Posterior vena cava (tissue), 2 donors: ENCODE measurements around the gene ARPC1B. TPM values are rescaled to one million over a fixed set of nuclear protein-coding genes. Genes with fewer than 3 reads are reported as not detected.
A peak's percentile ranks its signal among the peaks of the same experiment; 100 is the strongest.
"Not testable (repeated sequence)": the region's sequence is repeated elsewhere in the genome, so short reads cannot be mapped to it uniquely, and the experiment has no call there.

Experiments used
- DNase-seq: peaks from one replicate; pipeline ENCODE4 v3.0.0-alpha.2; 2020; ENCODE audit warnings: low spot score
- intact Hi-C, 2 donors: fragments of 100-400 bp; cut with DNase I; formaldehyde crosslinking; loops; one replicate each; pipeline versions ENCODE4 v1.14.1 to v1.14.2; 2022 to 2023
- total RNA-seq, 2 donors: library from RNA; stranded (reverse); fragmentation: NEBNext Ultra II Directional; extraction: Animal tissue kit (Norgen Biotek cat#: 25700); gene quantifications; one replicate each; pipeline ENCODE4 v1.2.1, GENCODE V29; 2021
- donor health status: DM: yes; HTN: yes; CAD: no.
- donor health status: DM: yes; HTN: yes; CAD: no.

Gene ARPC1B
- total RNA-seq, 2 donors from 2014 or later = 102 to 144 TPM

- DNase-seq = no peak
- intact Hi-C loops = no loop called here
Observed at GRCh38 chr7:99404235-99404976, 29.9 kb downstream of the ARPC1B start.

- no peak for DNase-seq
- intact Hi-C loops = loop anchor here in 1 of 2 donors (5.0 kb wide), 1 partner anchor 47 kb away; no protein-coding TSS in a partner anchor
Observed at GRCh38 chr7:99404977-99405320, 30.4 kb downstream of the ARPC1B start.

GRCh38 chr7:99406557-99406956, 32.0 kb downstream of the ARPC1B start:
- no peak for DNase-seq
- intact Hi-C loops = loop anchor here in 1 of 2 donors (5.0 kb wide), 1 partner anchor 46 kb away; no protein-coding TSS in a partner anchor

GRCh38 chr7:99407872-99408378, 33.4 kb downstream of the ARPC1B start:
- intact Hi-C loops = loop anchor here in 1 of 2 donors (5.0 kb wide), 1 partner anchor 44 kb away; no protein-coding TSS in a partner anchor
- DNase-seq = peak; percentile 95

GRCh38 chr7:99408379-99409191, 34.1 kb downstream of the ARPC1B start, which contains the start of the genes BUD31 and PDAP1:
Gene BUD31 (plus strand): TSS chr7:99408969. CDS start chr7:99411093, 2,124 bp downstream.
Gene PDAP1 (minus strand): TSS chr7:99408597. CDS start chr7:99408548, 49 bp downstream.
- intact Hi-C loops = loop anchor here in 1 of 2 donors (5.0 kb wide), 1 partner anchor 44 kb away; no protein-coding TSS in a partner anchor
- peak; percentile 98 for DNase-seq

GRCh38 chr7:99409192-99409572, 34.7 kb downstream of the ARPC1B start:
- intact Hi-C loops = loop anchor here in 1 of 2 donors (5.0 kb wide), 1 partner anchor 43 kb away; no protein-coding TSS in a partner anchor
- no peak for DNase-seq

- intact Hi-C loops = loop anchor here in 1 of 2 donors (5.0 kb wide), 1 partner anchor 42 kb away; no protein-coding TSS in a partner anchor
- DNase-seq = no peak
Observed at GRCh38 chr7:99409806-99410205, 35.3 kb downstream of the ARPC1B start.

GRCh38 chr7:99410635-99411034, 36.1 kb downstream of the ARPC1B start:
- no peak for DNase-seq
- intact Hi-C loops = no loop called here

GRCh38 chr7:99415513-99416127, 41.1 kb downstream of the ARPC1B start:
- intact Hi-C loops = not testable (repeated sequence)
- DNase-seq = peak; percentile 92

- intact Hi-C loops = no loop called here
- DNase-seq = no peak
Observed at GRCh38 chr7:99418260-99418659, 43.7 kb downstream of the ARPC1B start.

GRCh38 chr7:99419323-99420021, 44.9 kb downstream of the ARPC1B start:
- no peak for DNase-seq

GRCh38 chr7:99420213-99420612, 45.7 kb downstream of the ARPC1B start:
- no peak for DNase-seq
- intact Hi-C loops = loop anchor here in 1 of 2 donors (10.0 kb wide), 1 partner anchor 1945 kb away; no protein-coding TSS in a partner anchor

More at GRCh38 chr7:99419323-99420021, 44.9 kb downstream of the ARPC1B start:
- intact Hi-C loops = loop anchor here in 1 of 2 donors (10.0 kb wide), 1 partner anchor 1945 kb away; no protein-coding TSS in a partner anchor

GRCh38 chr7:99420986-99421385, 46.5 kb downstream of the ARPC1B start:
- intact Hi-C loops = loop anchor here in 1 of 2 donors (10.0 kb wide), 1 partner anchor 1946 kb away; no protein-coding TSS in a partner anchor
- DNase-seq = no peak

- DNase-seq = no peak
- intact Hi-C loops = loop anchor here in 1 of 2 donors (10.0 kb wide), 1 partner anchor 1947 kb away; no protein-coding TSS in a partner anchor
Observed at GRCh38 chr7:99422186-99422585, 47.7 kb downstream of the ARPC1B start.

GRCh38 chr7:99422625-99423024, 48.1 kb downstream of the ARPC1B start:
- intact Hi-C loops = loop anchor here in 1 of 2 donors (10.0 kb wide), 1 partner anchor 1948 kb away; no protein-coding TSS in a partner anchor
- DNase-seq = no peak

- intact Hi-C loops = loop anchor here in 1 of 2 donors (10.0 kb wide), 1 partner anchor 1950 kb away; no protein-coding TSS in a partner anchor
- no peak for DNase-seq
Observed at GRCh38 chr7:99424932-99425730, 50.6 kb downstream of the ARPC1B start.

GRCh38 chr7:99428972-99429566, 54.5 kb downstream of the ARPC1B start:
- intact Hi-C loops = loop anchor here in 1 of 2 donors (10.0 kb wide), 1 partner anchor 1954 kb away; no protein-coding TSS in a partner anchor
- no peak for DNase-seq
